Lung (tissue), 12 donors: ENCODE measurements around the gene MYO18B. TPM values are rescaled to one million over a fixed set of nuclear protein-coding genes. Genes with fewer than 3 reads are reported as not detected.

Experiments used
- ATAC-seq: fragments of 200-7000 bp; cut with Tn5 transposase; one replicate; pipeline ENCODE4 v1.9.1; 2020; ENCODE audit warnings: moderate number of reproducible peaks; ENCODE audit not compliant: insufficient read depth, low FRiP score
- DNase-seq, 3 donors: peaks; one replicate each; pipeline ENCODE4 v3.0.0-alpha.2; 2013 to 2017
- H3K27ac ChIP-seq, 2 donors: one replicate each; pipeline ENCODE4 v1.5.1; 2013; ENCODE audit warnings: mild to moderate bottlenecking in 2 of 2, moderate library complexity in 2 of 2, control low read depth in 1 of 2, inconsistent platforms in 1 of 2, low read depth in 1 of 2, low read length in 1 of 2
- H3K27me3 ChIP-seq, 3 donors: one replicate each; pipeline ENCODE4 v1.5.1; 2013; ENCODE audit warnings: low read length in 2 of 3; ENCODE audit not compliant: control insufficient read depth in 3 of 3, insufficient read depth in 3 of 3
- H3K36me3 ChIP-seq, 4 donors: one replicate each; pipeline ENCODE4 v1.5.1; 2013; ENCODE audit warnings: low read length in 4 of 4, mild to moderate bottlenecking in 1 of 4, moderate library complexity in 1 of 4; ENCODE audit not compliant: control insufficient read depth in 4 of 4, insufficient read depth in 4 of 4
- H3K4me1 ChIP-seq, 5 donors: one replicate each; pipeline ENCODE4 v1.5.1; 2013; ENCODE audit warnings: low read length in 5 of 5, mild to moderate bottlenecking in 2 of 5, moderate library complexity in 1 of 5; ENCODE audit not compliant: control insufficient read depth in 5 of 5, insufficient read depth in 5 of 5
- H3K4me3 ChIP-seq: one replicate; pipeline ENCODE4 v1.5.1; 2013; ENCODE audit warnings: mild to moderate bottlenecking, control low read depth, moderate library complexity
- H3K9ac ChIP-seq, 2 donors: one replicate each; pipeline ENCODE4 v1.5.1; 2013; ENCODE audit warnings: low read length in 2 of 2, control low read depth in 1 of 2; ENCODE audit not compliant: insufficient read depth in 1 of 2
- H3K9me3 ChIP-seq, 4 donors: one replicate each; pipeline ENCODE4 v1.5.1; 2013; ENCODE audit warnings: low read length in 3 of 4, mild to moderate bottlenecking in 1 of 4, moderate library complexity in 1 of 4; ENCODE audit not compliant: control insufficient read depth in 4 of 4, insufficient read depth in 3 of 4
- WGBS, 2 donors: extraction: QIAGEN DNeasy Blood & Tissue Kit; methylation state at CpG; one replicate each; pipeline ENCODE4 v1.1.7; 2013; 5-methylcytosine and 5-hydroxymethylcytosine counted together
- polyA plus RNA-seq, 2 donors: library from polyadenylated mRNA; stranded (reverse); fragments of 200-250 nt; gene quantifications; one replicate each; pipeline ENCODE4 v1.2.1, GENCODE V29; 2013
- total RNA-seq, 2 donors: library from RNA; depleted of rRNA in 1 of 2; stranded (reverse); fragments of >200 nt in 1 of 2; gene quantifications; one replicate each; pipeline ENCODE4 v1.2.1, GENCODE V29; 2014 to 2021
- TF ChIP-seq, protein P1 (sequence below): IDR thresholded peaks from 2 replicates; pipeline ENCODE4 v1.5.1; 2012; ENCODE audit warnings: mild to moderate bottlenecking; ENCODE audit errors: control extremely low read depth, extremely low read depth
- donor health status: control.
- donor health status: control.
- donor health status: Bipolar disorder and iron deficiency.
- donor health status: healthy.
- donor health status: DM: yes; HTN: yes; CAD: no.

The MYO18B gene
- total and polyA plus RNA-seq, 4 donors, result 0.02 to 0.71 (median 0.07) TPM

DNA sequence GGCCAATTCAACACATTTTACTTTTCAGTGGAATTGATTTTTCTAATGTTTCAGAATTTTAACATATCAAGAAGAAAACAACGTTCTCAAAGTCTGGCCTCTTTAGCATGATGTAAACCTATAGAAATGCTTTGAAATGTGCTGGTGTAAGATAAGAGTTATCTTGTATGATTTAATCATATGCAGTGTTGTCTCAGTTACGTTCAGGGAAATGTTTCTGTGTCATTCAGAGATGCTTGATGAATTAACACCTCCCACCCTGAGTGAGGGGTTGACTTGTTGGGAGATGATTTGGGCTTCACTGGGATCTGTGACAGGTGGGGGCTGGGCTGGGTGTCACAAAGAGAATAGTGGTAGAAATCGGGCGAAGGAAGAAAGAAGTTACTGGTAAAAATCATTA lies 15.7 kb upstream of the MYO18B start:
- H3K27ac ChIP-seq, result no peak overlapping the region
- H3K36me3 ChIP-seq, result peaks cover 0 to 19% (median 6%) of the 10 kb centered on the region in 4 donors
- DNase-seq (no peak), ATAC-seq (no peak)
- no peak overlapping the region for H3K9ac ChIP-seq
- H3K27me3 ChIP-seq, result no peaks in the 10 kb centered on the region
- H3K4me1 ChIP-seq, result no peaks in the 10 kb centered on the region
- H3K9me3 ChIP-seq, result no peaks in the 10 kb centered on the region
- 61 to 69% methylated on average over 4 of the region's 4 CpGs for WGBS, 2 donors
- no peak overlapping the region for H3K4me3 ChIP-seq
- TF ChIP-seq, protein P1, sequence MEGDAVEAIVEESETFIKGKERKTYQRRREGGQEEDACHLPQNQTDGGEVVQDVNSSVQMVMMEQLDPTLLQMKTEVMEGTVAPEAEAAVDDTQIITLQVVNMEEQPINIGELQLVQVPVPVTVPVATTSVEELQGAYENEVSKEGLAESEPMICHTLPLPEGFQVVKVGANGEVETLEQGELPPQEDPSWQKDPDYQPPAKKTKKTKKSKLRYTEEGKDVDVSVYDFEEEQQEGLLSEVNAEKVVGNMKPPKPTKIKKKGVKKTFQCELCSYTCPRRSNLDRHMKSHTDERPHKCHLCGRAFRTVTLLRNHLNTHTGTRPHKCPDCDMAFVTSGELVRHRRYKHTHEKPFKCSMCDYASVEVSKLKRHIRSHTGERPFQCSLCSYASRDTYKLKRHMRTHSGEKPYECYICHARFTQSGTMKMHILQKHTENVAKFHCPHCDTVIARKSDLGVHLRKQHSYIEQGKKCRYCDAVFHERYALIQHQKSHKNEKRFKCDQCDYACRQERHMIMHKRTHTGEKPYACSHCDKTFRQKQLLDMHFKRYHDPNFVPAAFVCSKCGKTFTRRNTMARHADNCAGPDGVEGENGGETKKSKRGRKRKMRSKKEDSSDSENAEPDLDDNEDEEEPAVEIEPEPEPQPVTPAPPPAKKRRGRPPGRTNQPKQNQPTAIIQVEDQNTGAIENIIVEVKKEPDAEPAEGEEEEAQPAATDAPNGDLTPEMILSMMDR, result no peak

DNA sequence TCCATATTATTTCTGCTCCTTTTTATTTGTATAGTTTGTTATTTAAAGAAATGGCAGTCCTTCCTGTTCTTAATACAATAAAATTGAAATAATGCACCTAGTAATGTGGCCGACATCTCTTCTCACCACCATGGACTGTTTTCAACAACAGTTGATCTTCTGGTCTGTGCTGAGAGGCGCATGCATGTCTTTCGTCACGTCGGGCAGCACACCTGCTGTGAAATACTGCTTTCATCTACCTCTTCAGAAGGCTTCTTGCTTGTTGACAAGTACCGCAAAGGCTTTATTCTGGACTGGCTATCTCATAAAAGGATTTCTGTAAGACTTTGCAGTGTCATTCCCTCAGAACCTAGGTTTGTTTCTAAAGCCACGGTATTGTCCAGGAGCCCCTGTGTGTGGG lies 13.9 kb upstream of the MYO18B start:
- no peak for ATAC-seq
- 83 to 91% methylated on average over 7 of the region's 7 CpGs for WGBS, 2 donors
- Histone ChIP-seq H3K4me3 (no peak overlapping the region), H3K9me3 (no peaks in the 10 kb centered on the region), H3K4me1 (no peaks in the 10 kb centered on the region), H3K27ac (no peak overlapping the region), H3K36me3 (peaks cover 0 to 11% (median under 1%) of the 10 kb centered on the region in 4 donors), H3K27me3 (no peaks in the 10 kb centered on the region), H3K9ac (no peak overlapping the region)
- TF ChIP-seq, protein P1, result no peak
- no peak for DNase-seq

DNA sequence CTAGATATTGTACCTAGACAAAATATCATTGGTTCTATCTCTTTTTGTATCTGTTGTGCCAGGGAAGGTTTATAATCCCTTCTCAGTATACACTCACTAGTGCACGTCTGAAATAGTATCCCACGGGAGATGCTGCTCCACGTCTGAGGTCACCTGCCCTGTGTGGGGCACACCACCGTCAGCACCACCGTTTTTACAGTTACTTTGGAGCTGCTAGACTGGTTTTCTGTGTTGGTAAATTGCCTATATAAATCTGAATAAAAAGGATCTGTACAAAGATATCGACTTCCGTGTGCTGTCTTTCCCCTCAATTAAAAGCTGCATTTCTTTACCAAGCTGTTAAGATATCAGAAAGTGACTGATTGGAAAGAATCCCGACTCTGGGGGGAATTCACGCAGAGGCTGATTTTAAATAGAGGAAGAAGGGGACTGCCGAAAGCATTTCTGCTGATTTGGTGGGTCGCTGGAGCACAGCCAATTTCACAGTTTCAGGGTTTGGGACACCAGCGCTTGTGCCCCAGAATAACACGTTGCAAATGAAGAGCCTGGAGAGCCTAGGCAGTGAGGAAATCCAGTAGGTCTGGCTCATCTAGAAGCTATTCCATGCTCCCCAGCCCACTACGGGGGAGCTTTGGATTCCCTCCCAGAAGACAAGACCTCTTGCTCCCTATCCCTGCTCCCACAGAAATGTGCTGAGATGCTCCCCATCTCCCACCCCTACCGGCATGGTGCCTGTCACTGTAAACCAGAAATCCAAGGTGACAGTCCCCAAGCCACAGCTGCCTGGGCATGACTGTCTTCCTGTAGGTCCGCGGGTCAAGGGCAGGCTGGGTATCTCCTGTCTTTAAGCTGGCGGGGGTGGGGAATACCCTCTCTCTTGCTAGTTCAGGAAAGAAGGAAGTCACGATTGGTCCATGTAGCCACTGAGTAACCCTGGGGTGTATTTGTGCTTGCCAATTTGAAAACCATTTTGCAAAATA lies 12.7 kb upstream of the MYO18B start:
- peaks cover 0 to 6% (median 0%) of the 10 kb centered on the region in 4 donors for H3K36me3 ChIP-seq
- H3K4me3 ChIP-seq, result no peak overlapping the region
- H3K4me1 ChIP-seq, result no peaks in the 10 kb centered on the region
- no peaks in the 10 kb centered on the region for H3K27me3 ChIP-seq
- no peak overlapping the region for H3K27ac ChIP-seq
- 64 to 70% methylated on average over 19 of the region's 19 CpGs for WGBS, 2 donors
- no peak for ATAC-seq
- TF ChIP-seq, protein P1, result no peak
- H3K9ac ChIP-seq, result no peak overlapping the region
- no peak for DNase-seq
- no peaks in the 10 kb centered on the region for H3K9me3 ChIP-seq
